HepG2 (cell line): ENCODE data around the gene PKNOX2.

Experiments
- FOXK1 ChIP-seq: sonication (generic); formaldehyde crosslinking; IDR thresholded peaks from 2 replicates; pipeline ENCODE4 v1.4.0; 2020; ENCODE audit warnings: low read depth, missing genetic modification reagents, borderline replicate concordance
- NFIC ChIP-seq: IDR thresholded peaks from 2 replicates; pipeline ENCODE4 v1.6.1; 2012; ENCODE audit warnings: mild to moderate bottlenecking, low read length, inconsistent platforms
- POLR2AphosphoS5 ChIP-seq: IDR thresholded peaks from 2 replicates; pipeline ENCODE4 v1.6.1; 2012; ENCODE audit warnings: low read depth, low read length
- SRSF9 ChIP-seq: fragments of 200-400 bp; formaldehyde crosslinking; IDR thresholded peaks from 2 replicates; pipeline ENCODE4 v1.6.1; 2018; ENCODE audit warnings: borderline replicate concordance, mild to moderate bottlenecking, low read depth, low read length; ENCODE audit not compliant: insufficient read depth, poor library complexity, severe bottlenecking
- ZFAT ChIP-seq: sonication (generic); formaldehyde crosslinking; conservative IDR thresholded peaks from 2 replicates; pipeline ENCODE4 v1.8.1; 2023; ENCODE audit warnings: missing genetic modification reagents, inconsistent platforms
- ZNF646 ChIP-seq: sonication (generic); formaldehyde crosslinking; IDR thresholded peaks from 2 replicates; pipeline ENCODE4 v1.9.0; 2021; ENCODE audit warnings: mild to moderate bottlenecking, missing genetic modification reagents
- TF ChIP-seq, protein P1 (sequence below): sonication (generic); formaldehyde crosslinking; IDR thresholded peaks from 2 replicates; pipeline ENCODE4 v1.5.1; 2020; ENCODE audit warnings: mild to moderate bottlenecking, moderate library complexity, missing genetic modification reagents
- TF ChIP-seq, protein P2 (sequence below): sonication (generic); formaldehyde crosslinking; IDR thresholded peaks from 2 replicates; pipeline ENCODE4 v1.5.0; 2020; ENCODE audit warnings: missing genetic modification reagents

- TF ChIP-seq POLR2AphosphoS5: no peak
- TF ChIP-seq ZNF646: no peak
- TF ChIP-seq, protein P1, sequence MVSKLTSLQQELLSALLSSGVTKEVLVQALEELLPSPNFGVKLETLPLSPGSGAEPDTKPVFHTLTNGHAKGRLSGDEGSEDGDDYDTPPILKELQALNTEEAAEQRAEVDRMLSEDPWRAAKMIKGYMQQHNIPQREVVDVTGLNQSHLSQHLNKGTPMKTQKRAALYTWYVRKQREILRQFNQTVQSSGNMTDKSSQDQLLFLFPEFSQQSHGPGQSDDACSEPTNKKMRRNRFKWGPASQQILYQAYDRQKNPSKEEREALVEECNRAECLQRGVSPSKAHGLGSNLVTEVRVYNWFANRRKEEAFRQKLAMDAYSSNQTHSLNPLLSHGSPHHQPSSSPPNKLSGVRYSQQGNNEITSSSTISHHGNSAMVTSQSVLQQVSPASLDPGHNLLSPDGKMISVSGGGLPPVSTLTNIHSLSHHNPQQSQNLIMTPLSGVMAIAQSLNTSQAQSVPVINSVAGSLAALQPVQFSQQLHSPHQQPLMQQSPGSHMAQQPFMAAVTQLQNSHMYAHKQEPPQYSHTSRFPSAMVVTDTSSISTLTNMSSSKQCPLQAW (CRISPR knock-in tag): no peak
- TF ChIP-seq SRSF9: no peak
- no peak for TF ChIP-seq NFIC
- TF ChIP-seq ZFAT: no peak
- TF ChIP-seq, protein P2, sequence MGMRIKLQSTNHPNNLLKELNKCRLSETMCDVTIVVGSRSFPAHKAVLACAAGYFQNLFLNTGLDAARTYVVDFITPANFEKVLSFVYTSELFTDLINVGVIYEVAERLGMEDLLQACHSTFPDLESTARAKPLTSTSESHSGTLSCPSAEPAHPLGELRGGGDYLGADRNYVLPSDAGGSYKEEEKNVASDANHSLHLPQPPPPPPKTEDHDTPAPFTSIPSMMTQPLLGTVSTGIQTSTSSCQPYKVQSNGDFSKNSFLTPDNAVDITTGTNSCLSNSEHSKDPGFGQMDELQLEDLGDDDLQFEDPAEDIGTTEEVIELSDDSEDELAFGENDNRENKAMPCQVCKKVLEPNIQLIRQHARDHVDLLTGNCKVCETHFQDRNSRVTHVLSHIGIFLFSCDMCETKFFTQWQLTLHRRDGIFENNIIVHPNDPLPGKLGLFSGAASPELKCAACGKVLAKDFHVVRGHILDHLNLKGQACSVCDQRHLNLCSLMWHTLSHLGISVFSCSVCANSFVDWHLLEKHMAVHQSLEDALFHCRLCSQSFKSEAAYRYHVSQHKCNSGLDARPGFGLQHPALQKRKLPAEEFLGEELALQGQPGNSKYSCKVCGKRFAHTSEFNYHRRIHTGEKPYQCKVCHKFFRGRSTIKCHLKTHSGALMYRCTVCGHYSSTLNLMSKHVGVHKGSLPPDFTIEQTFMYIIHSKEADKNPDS (CRISPR knock-in tag): no peak
- TF ChIP-seq FOXK1: no peak
Observed at GRCh38 chr11:125381499-125382044, 217.0 kb downstream of the PKNOX2 start.
